Right atrium auricular region (tissue), 2 donors: ENCODE measurements around the gene USH1C. TPM values are rescaled to one million over a fixed set of nuclear protein-coding genes. Genes with fewer than 3 reads are reported as not detected.

ENCODE experiments used
- DNase-seq: peaks from one replicate; pipeline ENCODE4 v3.0.0-alpha.2; 2019; ENCODE audit warnings: low spot score
- H3K27ac ChIP-seq, 2 donors: fragments of 200-600 bp; sonication (generic); 1 replicate in 1 of 2; 2 replicates in 1 of 2; pipeline ENCODE4 v1.5.1; 2016 to 2019
- H3K27me3 ChIP-seq, 2 donors: fragments of 200-600 bp; sonication (generic); one replicate each; pipeline versions ENCODE4 v1.5.1 to v1.6.0; 2017 to 2019
- H3K36me3 ChIP-seq: fragments of 200-600 bp; sonication (generic); one replicate; pipeline ENCODE4 v1.5.1; 2016
- H3K4me1 ChIP-seq, 2 donors: fragments of 200-600 bp; sonication (generic); one replicate each; pipeline versions ENCODE4 v1.5.1 to v1.6.0; 2017 to 2019
- H3K4me3 ChIP-seq, 2 donors: fragments of 200-600 bp; sonication (generic); 1 replicate in 1 of 2; 2 replicates in 1 of 2; pipeline ENCODE4 v1.5.1; 2017 to 2019; ENCODE audit warnings: mild to moderate bottlenecking in 1 of 2, moderate library complexity in 1 of 2
- H3K9me3 ChIP-seq, 2 donors: fragments of 200-600 bp; sonication (generic); one replicate each; pipeline ENCODE4 v1.5.1; 2019
- CTCF ChIP-seq, 2 donors: fragments of 200-600 bp; sonication (generic); IDR thresholded peaks; one replicate each; pipeline ENCODE4 v1.5.1; 2019; ENCODE audit warnings: antibody characterized with exemption in 2 of 2
- total RNA-seq, 2 donors: library from RNA; depleted of rRNA; stranded (reverse); fragments of >200 nt; gene quantifications; one replicate each; pipeline ENCODE4 v1.1.0, GENCODE V29; 2016

Gene USH1C
- total RNA-seq, 2 donors from 2014 or later, result not detected

DNA sequence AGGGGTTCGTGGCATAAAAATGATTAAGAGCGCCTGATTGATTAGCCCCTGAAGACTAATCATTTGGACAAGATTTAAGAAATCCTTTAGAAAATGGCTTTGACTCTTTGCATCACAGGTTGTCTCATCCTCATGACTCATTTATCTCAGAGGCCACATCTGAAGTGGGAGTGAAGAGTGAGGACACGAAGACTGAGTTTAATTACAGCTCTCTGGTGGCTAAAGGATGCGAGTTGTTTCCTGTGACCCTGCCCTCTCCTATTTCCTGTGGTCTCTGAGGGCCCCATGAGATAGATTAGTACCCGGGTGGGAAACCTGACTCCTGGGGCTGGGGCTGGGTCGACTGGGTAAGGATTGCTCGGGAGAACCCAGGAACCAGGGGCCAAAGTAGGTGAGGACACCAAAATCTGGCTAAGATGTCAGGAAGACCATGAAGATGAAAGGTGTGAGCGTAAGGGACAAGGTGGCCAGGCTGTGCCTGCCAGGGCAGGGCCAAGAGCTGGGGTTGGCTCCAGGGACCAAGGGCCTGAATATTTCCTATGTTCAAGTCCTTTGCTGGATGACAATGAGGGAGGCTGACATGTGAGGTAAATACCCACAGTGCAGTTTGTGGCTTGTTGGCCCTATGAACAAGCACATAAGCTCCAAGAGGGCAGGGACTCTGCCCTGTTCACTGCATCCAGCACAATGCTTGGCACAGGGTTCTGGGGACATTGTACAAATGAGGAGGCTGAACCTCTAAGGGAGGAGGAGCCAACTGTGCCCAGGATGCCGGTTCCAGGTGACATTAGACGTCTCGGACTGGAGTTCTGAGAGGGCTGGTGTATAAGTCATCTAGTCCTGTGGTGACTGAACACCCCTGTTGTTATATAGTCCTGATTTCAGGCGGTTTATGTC, 6.5 kb upstream of the USH1C start:
- no peak for TF ChIP-seq CTCF (IDR thresholded peaks at IDR 0.05)
- H3K27me3 ChIP-seq, result no peaks in the 10 kb centered on the region

GRCh38 chr11:17548444-17548843, 4.2 kb upstream of the USH1C start:
- Histone ChIP-seq H3K4me1 (no peaks in the 10 kb centered on the region), H3K4me3 (no peak overlapping the region), H3K9me3 (no peaks in the 10 kb centered on the region), H3K27ac (no peak overlapping the region), H3K27me3 (no peaks in the 10 kb centered on the region), H3K36me3 (no peaks in the 10 kb centered on the region)
- DNase-seq, result no peak
- no peak for TF ChIP-seq CTCF (IDR thresholded peaks at IDR 0.05)

More for the DNA sequence above, 6.5 kb upstream of the USH1C start:
- Histone ChIP-seq H3K4me1 (no peaks in the 10 kb centered on the region), H3K9me3 (no peaks in the 10 kb centered on the region), H3K36me3 (no peaks in the 10 kb centered on the region), H3K4me3 (no peak overlapping the region), H3K27ac (no peak overlapping the region)
- no peak for DNase-seq

DNA sequence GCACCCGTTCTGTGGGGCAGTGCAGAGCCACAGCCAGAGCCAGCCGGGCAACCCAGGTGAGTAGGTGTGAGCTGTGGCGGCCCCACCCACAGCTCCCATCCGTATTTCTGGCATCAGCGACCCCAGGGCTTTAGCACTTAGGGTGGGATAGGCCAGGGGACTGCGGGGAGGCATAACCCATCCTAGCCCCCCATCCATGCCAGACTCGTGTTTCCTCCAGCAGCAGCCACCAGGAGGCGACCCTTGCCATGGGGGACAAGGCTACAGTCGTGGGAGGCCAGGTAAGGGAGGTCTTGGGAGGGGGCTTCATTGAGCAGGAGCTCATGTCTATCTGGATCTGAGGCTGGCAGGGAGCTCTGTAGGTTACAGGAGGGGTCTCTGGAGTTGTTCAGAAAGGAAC, 3.7 kb upstream of the USH1C start:
- Histone ChIP-seq H3K27ac (no peak overlapping the region), H3K27me3 (no peaks in the 10 kb centered on the region), H3K9me3 (no peaks in the 10 kb centered on the region), H3K4me1 (no peaks in the 10 kb centered on the region), H3K4me3 (no peak overlapping the region), H3K36me3 (no peaks in the 10 kb centered on the region)
- DNase-seq, result no peak
- no peak for TF ChIP-seq CTCF (IDR thresholded peaks at IDR 0.05)

- Histone ChIP-seq H3K4me3 (no peak within 1 kb of the TSS), H3K4me1 (no peaks in the 10 kb centered on the region), H3K9me3 (no peaks in the 10 kb centered on the region), H3K27me3 (no peaks in the 10 kb centered on the region), H3K27ac (no peak within 1 kb of the TSS), H3K36me3 (no peaks in the 10 kb centered on the region)
- DNase-seq, result no peak
- TF ChIP-seq CTCF (IDR thresholded peaks at IDR 0.05), result no peak
Observed at GRCh38 chr11:17547051-17547577, 2.9 kb upstream of the USH1C start, which contains the start of gene OTOG. OTOG (plus strand) TSS chr11:17547259; CDS start chr11:17547373, 114 bp downstream.

DNA sequence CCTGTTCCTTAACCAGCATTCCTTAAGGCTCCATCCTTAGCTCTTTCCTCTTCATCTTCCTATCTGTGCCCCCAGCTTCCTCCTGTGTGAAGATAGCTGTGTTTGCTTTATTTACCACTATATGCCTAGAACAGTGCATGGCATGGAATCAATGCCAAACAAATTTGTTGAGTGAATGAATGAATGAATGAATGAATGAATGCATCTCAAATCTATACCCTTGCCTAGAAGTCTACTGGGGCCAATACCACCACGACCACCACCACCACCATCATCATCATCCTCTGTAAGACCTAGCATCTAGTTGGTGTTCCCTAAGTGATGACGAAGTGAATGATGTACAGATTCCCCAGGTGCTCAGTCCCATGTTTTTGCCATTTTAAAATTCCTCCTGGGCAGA, 2.0 kb upstream of the USH1C start:
- DNase-seq, result no peak
- no peak for TF ChIP-seq CTCF (IDR thresholded peaks at IDR 0.05)
- no peaks in the 10 kb centered on the region for H3K4me1 ChIP-seq
- no peak overlapping the region for H3K4me3 ChIP-seq
- no peaks in the 10 kb centered on the region for H3K36me3 ChIP-seq
- no peak overlapping the region for H3K27ac ChIP-seq
- H3K27me3 ChIP-seq, result no peaks in the 10 kb centered on the region
- no peaks in the 10 kb centered on the region for H3K9me3 ChIP-seq
